ENCODE measurements around the gene NR1D2. TPM values are rescaled to one million over a fixed set of nuclear protein-coding genes. Genes with fewer than 3 reads are reported as not detected.

The NR1D2 gene
- total RNA-seq, 4 donors from 2014 or later = 27.3 to 68.2 (median 52.8) TPM

- H3K4me1 ChIP-seq = peaks cover 0 to 43% (median 12%) of the 10 kb centered on the region in 4 donors
- TF ChIP-seq EP300 (IDR thresholded peaks at IDR 0.05) (no peak), CTCF (IDR thresholded peaks at IDR 0.05) (no peak), POLR2A (IDR thresholded peaks at IDR 0.05) (no peak)
Measured at GRCh38 chr3:23956701-23957100, 11.6 kb downstream of the NR1D2 start.

GRCh38 chr3:23959135-23959900 lies 14.2 kb downstream of the NR1D2 start:
- Histone ChIP-seq H3K27me3 (peaks cover 0 to 3% of the 10 kb centered on the region in 2 donors), H3K27ac (no peak overlapping the region), H3K36me3 (peaks cover 3 to 76% (median 4%) of the 10 kb centered on the region in 3 donors), H3K4me3 (no peak overlapping the region), H3K9me3 (no peaks in the 10 kb centered on the region), H3K4me1 (peaks cover 0 to 25% (median 0%) of the 10 kb centered on the region in 4 donors)
- WGBS, 2 donors = 64 to 70% methylated on average over 7 of the region's 7 CpGs
- DNase-seq (ENCODE audit: low spot score in 2 of 2) = no peak
- no peak for TF ChIP-seq POLR2A (IDR thresholded peaks at IDR 0.05)
- TF ChIP-seq CTCF (IDR thresholded peaks at IDR 0.05) = no peak
- TF ChIP-seq EP300 (IDR thresholded peaks at IDR 0.05) = no peak

More at GRCh38 chr3:23956701-23957100, 11.6 kb downstream of the NR1D2 start:
- Histone ChIP-seq H3K4me3 (no peak overlapping the region), H3K27me3 (peaks cover 0 to 3% of the 10 kb centered on the region in 2 donors), H3K9me3 (no peaks in the 10 kb centered on the region), H3K36me3 (peaks cover 0 to 51% (median 3%) of the 10 kb centered on the region in 3 donors), H3K27ac (no peak overlapping the region)
- no peak for DNase-seq (ENCODE audit: low spot score in 2 of 2)
- WGBS, 2 donors = 83 to 84% methylated on average over 3 of the region's 3 CpGs

- no peak for DNase-seq (ENCODE audit: low spot score in 2 of 2)
- Histone ChIP-seq H3K27me3 (no peaks in the 10 kb centered on the region), H3K27ac (no peak overlapping the region), H3K9me3 (no peaks in the 10 kb centered on the region), H3K4me1 (peaks cover 0 to 21% (median 0%) of the 10 kb centered on the region in 4 donors), H3K4me3 (no peak overlapping the region), H3K36me3 (peaks cover 3 to 84% (median 7%) of the 10 kb centered on the region in 3 donors)
- TF ChIP-seq POLR2A (IDR thresholded peaks at IDR 0.05) = no peak
- no peak for TF ChIP-seq EP300 (IDR thresholded peaks at IDR 0.05)
- no peak for TF ChIP-seq CTCF (IDR thresholded peaks at IDR 0.05)
- 48 to 68% methylated on average over 1 of the region's 1 CpG for WGBS, 2 donors
Measured at GRCh38 chr3:23960649-23961048, 15.6 kb downstream of the NR1D2 start.

GRCh38 chr3:23961066-23961465 lies 16.0 kb downstream of the NR1D2 start:
- H3K4me3 ChIP-seq = no peak overlapping the region
- H3K27me3 ChIP-seq = no peaks in the 10 kb centered on the region
- TF ChIP-seq CTCF (IDR thresholded peaks at IDR 0.05) (no peak), POLR2A (IDR thresholded peaks at IDR 0.05) (no peak), EP300 (IDR thresholded peaks at IDR 0.05) (no peak)
- no peak overlapping the region for H3K27ac ChIP-seq
- WGBS, 2 donors = 96 to 100% methylated on average over 1 of the region's 1 CpG
- H3K4me1 ChIP-seq = peaks cover 0 to 23% (median 0%) of the 10 kb centered on the region in 4 donors
- H3K9me3 ChIP-seq = no peaks in the 10 kb centered on the region
- H3K36me3 ChIP-seq = peaks cover 3 to 84% (median 7%) of the 10 kb centered on the region in 3 donors
- DNase-seq (ENCODE audit: low spot score in 2 of 2) = no peak

GRCh38 chr3:23961913-23962312 lies 16.8 kb downstream of the NR1D2 start:
- no peak overlapping the region for H3K27ac ChIP-seq
- no peak overlapping the region for H3K4me3 ChIP-seq
- H3K36me3 ChIP-seq = peaks cover 3 to 84% (median 7%) of the 10 kb centered on the region in 3 donors
- no peaks in the 10 kb centered on the region for H3K27me3 ChIP-seq
- peaks cover 0 to 26% (median 0%) of the 10 kb centered on the region in 4 donors for H3K4me1 ChIP-seq
- WGBS, 2 donors = 94 to 96% methylated on average over 5 of the region's 5 CpGs
- no peak for DNase-seq (ENCODE audit: low spot score in 2 of 2)
- TF ChIP-seq CTCF (IDR thresholded peaks at IDR 0.05) = no peak
- no peak for TF ChIP-seq EP300 (IDR thresholded peaks at IDR 0.05)
- TF ChIP-seq POLR2A (IDR thresholded peaks at IDR 0.05) = no peak
- no peaks in the 10 kb centered on the region for H3K9me3 ChIP-seq
